Right atrium auricular region (tissue), 2 donors: ENCODE measurements around the gene MYBL2. TPM values are rescaled to one million over a fixed set of nuclear protein-coding genes. Genes with fewer than 3 reads are reported as not detected.

Source experiments
- DNase-seq: peaks from one replicate; pipeline ENCODE4 v3.0.0-alpha.2; 2019; ENCODE audit warnings: low spot score
- H3K27ac ChIP-seq, 2 donors: fragments of 200-600 bp; sonication (generic); 1 replicate in 1 of 2; 2 replicates in 1 of 2; pipeline ENCODE4 v1.5.1; 2016 to 2019
- H3K27me3 ChIP-seq, 2 donors: fragments of 200-600 bp; sonication (generic); one replicate each; pipeline versions ENCODE4 v1.5.1 to v1.6.0; 2017 to 2019
- H3K36me3 ChIP-seq: fragments of 200-600 bp; sonication (generic); one replicate; pipeline ENCODE4 v1.5.1; 2016
- H3K4me1 ChIP-seq, 2 donors: fragments of 200-600 bp; sonication (generic); one replicate each; pipeline versions ENCODE4 v1.5.1 to v1.6.0; 2017 to 2019
- H3K4me3 ChIP-seq, 2 donors: fragments of 200-600 bp; sonication (generic); 1 replicate in 1 of 2; 2 replicates in 1 of 2; pipeline ENCODE4 v1.5.1; 2017 to 2019; ENCODE audit warnings: mild to moderate bottlenecking in 1 of 2, moderate library complexity in 1 of 2
- H3K9me3 ChIP-seq, 2 donors: fragments of 200-600 bp; sonication (generic); one replicate each; pipeline ENCODE4 v1.5.1; 2019
- total RNA-seq, 2 donors: library from RNA; depleted of rRNA; stranded (reverse); fragments of >200 nt; gene quantifications; one replicate each; pipeline ENCODE4 v1.1.0, GENCODE V29; 2016
- TF ChIP-seq, protein P1 (sequence below), 2 donors: fragments of 200-600 bp; sonication (generic); IDR thresholded peaks; one replicate each; pipeline ENCODE4 v1.5.1; 2019; ENCODE audit warnings: antibody characterized with exemption in 2 of 2

Gene MYBL2
- total RNA-seq, 2 donors from 2014 or later: not detected

- no peaks in the 10 kb centered on the region for H3K27me3 ChIP-seq
- no peaks in the 10 kb centered on the region for H3K9me3 ChIP-seq
- H3K27ac ChIP-seq: no peak overlapping the region
- TF ChIP-seq, protein P1, sequence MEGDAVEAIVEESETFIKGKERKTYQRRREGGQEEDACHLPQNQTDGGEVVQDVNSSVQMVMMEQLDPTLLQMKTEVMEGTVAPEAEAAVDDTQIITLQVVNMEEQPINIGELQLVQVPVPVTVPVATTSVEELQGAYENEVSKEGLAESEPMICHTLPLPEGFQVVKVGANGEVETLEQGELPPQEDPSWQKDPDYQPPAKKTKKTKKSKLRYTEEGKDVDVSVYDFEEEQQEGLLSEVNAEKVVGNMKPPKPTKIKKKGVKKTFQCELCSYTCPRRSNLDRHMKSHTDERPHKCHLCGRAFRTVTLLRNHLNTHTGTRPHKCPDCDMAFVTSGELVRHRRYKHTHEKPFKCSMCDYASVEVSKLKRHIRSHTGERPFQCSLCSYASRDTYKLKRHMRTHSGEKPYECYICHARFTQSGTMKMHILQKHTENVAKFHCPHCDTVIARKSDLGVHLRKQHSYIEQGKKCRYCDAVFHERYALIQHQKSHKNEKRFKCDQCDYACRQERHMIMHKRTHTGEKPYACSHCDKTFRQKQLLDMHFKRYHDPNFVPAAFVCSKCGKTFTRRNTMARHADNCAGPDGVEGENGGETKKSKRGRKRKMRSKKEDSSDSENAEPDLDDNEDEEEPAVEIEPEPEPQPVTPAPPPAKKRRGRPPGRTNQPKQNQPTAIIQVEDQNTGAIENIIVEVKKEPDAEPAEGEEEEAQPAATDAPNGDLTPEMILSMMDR (IDR thresholded peaks at IDR 0.05): no peak
- H3K4me3 ChIP-seq: no peak overlapping the region
- DNase-seq: no peak
- no peaks in the 10 kb centered on the region for H3K4me1 ChIP-seq
- no peaks in the 10 kb centered on the region for H3K36me3 ChIP-seq
Observed at GRCh38 chr20:43700627-43701026, 33.7 kb downstream of the MYBL2 start.

GRCh38 chr20:43702502-43702901 lies 35.6 kb downstream of the MYBL2 start:
- DNase-seq: no peak
- Histone ChIP-seq H3K4me3 (no peak overlapping the region), H3K9me3 (no peaks in the 10 kb centered on the region), H3K36me3 (no peaks in the 10 kb centered on the region), H3K27ac (no peak overlapping the region), H3K4me1 (no peaks in the 10 kb centered on the region), H3K27me3 (no peaks in the 10 kb centered on the region)
- TF ChIP-seq, protein P1 (IDR thresholded peaks at IDR 0.05): no peak

DNA sequence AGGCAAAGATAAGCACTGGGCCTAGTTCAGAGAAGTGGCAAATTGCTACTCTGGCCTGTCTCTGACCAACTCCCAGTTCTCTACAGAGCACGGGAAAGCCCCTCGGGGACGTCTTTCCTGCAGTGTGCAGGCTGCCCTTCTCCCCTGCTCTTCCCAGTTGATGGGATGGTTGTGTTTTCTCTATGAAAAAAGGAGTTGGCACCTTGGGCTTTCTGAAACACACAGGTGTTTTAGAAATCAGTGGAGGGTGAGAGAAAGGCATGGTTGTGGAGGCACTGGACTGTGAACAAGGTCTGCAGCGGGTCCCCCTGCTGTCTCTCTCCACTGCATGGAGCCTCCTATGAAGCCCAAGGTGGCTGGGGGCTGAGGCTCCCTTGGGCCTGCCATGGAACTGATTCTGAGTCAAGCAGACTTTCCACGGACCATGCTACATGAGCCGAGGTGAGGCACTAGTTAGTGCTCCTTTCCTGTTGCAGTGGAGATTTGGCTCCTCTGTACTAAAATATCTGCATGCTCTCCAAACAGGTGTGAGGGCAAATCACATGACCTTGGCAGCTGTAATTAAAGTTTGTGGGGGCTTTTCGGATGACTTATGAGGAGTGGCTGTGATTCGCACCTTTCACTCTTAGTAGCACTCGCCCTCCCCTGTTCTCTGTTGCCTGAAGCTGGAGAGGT lies 43.6 kb downstream of the MYBL2 start:
- no peak overlapping the region for H3K4me3 ChIP-seq
- TF ChIP-seq, protein P1 (IDR thresholded peaks at IDR 0.05): no peak
- DNase-seq: no peak
- H3K4me1 ChIP-seq: no peaks in the 10 kb centered on the region
- H3K27me3 ChIP-seq: no peaks in the 10 kb centered on the region
- no peaks in the 10 kb centered on the region for H3K36me3 ChIP-seq
- no peak overlapping the region for H3K27ac ChIP-seq
- no peaks in the 10 kb centered on the region for H3K9me3 ChIP-seq

DNA sequence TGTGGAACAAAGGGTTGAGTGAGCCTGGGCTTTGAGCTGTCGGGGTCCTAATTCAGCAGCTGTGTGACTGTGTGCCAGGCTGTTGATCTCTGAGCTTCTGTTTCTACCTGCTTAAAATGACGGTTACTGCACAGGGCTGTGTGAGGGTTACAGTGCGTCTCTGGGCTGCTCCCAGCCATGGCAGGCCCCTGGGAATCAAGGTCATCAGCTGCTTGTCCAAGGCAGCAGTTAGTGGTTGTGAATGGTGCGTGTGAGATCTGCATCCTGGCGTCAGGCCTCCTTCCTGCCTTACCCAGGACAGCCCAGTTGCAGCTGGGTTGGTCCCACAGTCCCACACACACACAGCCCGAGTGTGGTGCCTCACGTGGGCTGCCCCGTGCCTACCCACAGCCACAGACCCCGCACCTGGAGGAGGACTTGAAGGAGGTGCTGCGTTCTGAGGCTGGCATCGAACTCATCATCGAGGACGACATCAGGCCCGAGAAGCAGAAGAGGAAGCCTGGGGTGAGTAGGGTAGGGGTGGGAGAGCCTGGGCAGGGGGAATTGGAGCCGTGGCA lies 44.3 kb downstream of the MYBL2 start:
- H3K4me3 ChIP-seq: no peak overlapping the region
- H3K4me1 ChIP-seq: no peaks in the 10 kb centered on the region
- TF ChIP-seq, protein P1 (IDR thresholded peaks at IDR 0.05): no peak
- H3K36me3 ChIP-seq: no peaks in the 10 kb centered on the region
- H3K9me3 ChIP-seq: no peaks in the 10 kb centered on the region
- DNase-seq: no peak
- no peaks in the 10 kb centered on the region for H3K27me3 ChIP-seq
- no peak overlapping the region for H3K27ac ChIP-seq

DNA sequence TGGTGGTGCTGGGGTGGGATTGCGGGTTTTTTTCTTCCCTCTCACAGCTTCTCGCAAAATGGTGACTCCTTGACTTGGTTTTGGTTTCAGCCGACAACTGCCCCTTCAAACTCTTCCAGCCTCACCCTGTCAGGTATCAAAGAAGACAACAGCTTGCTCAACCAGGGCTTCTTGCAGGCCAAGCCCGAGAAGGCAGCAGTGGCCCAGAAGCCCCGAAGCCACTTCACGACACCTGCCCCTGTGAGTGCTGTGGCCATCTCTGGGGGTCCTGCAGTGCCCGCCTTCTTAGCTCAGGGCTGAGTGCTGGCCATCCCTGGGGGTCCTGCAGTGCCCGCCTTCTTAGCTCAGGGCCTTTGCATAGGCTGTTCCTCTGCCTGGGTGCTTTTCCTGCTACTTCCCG lies 48.1 kb downstream of the MYBL2 start:
- no peak overlapping the region for H3K4me3 ChIP-seq
- TF ChIP-seq, protein P1 (IDR thresholded peaks at IDR 0.05): no peak
- H3K36me3 ChIP-seq: no peaks in the 10 kb centered on the region
- no peaks in the 10 kb centered on the region for H3K27me3 ChIP-seq
- no peak overlapping the region for H3K27ac ChIP-seq
- H3K4me1 ChIP-seq: no peaks in the 10 kb centered on the region
- H3K9me3 ChIP-seq: no peaks in the 10 kb centered on the region
- no peak for DNase-seq

DNA sequence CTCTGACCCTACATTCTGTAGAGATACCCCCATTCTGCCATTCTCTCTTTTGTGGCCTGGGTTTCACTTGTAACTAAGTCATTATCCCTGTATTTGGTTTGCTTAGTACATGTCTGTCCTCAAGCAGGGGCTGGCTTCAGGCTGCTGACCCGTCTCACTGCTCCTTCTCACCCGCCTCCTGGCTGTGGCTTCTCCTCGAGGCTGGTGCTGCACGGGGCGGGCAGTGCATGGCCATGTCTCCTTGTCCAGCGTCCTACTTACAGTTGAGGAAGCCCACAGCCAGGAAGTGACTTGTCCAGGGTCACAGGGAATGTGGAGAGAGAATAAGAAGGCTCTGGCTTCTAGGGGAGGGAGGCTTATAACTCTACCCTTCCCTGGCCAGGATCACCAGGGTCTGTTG lies 48.6 kb downstream of the MYBL2 start:
- Histone ChIP-seq H3K9me3 (no peaks in the 10 kb centered on the region), H3K36me3 (no peaks in the 10 kb centered on the region), H3K27me3 (no peaks in the 10 kb centered on the region), H3K4me3 (no peak overlapping the region), H3K27ac (no peak overlapping the region), H3K4me1 (no peaks in the 10 kb centered on the region)
- no peak for DNase-seq
- TF ChIP-seq, protein P1 (IDR thresholded peaks at IDR 0.05): no peak
